ENCODE measurements around the gene UBXN4.
"Not testable (repeated sequence)": the region's sequence is repeated elsewhere in the genome, so short reads cannot be mapped to it uniquely, and the experiment has no call there.

The UBXN4 gene

DNA sequence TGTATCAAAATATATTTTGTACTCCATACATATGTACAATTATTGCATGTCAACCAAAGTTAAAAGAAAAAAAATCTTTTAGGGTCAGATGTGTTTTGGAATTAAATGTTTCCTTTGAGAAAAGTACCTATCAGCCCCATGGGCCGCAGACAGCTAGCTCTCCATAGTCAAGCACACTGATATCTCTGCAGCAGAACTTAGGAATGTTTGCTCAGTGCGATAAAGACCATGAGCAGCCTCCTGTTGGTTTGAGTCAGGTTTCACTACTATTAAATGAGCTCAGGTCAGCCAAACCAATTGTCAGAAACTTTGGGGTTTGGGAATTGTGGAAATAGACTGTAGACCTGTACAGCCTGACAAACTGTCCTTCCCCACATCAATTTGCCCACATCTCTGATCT lies 61.6 kb downstream of the UBXN4 start:
- Histone ChIP-seq H3K27ac (ENCODE audit: low read depth, low read length) (no peak overlapping the region), H3K9ac (ENCODE audit: low read depth, low read length) (no peak overlapping the region), H3K27me3 (ENCODE audit: control insufficient read depth, insufficient read depth, low read length) (no peaks in the 10 kb centered on the region), H3K9me3 (ENCODE audit: control insufficient read depth, insufficient read depth, low read length) (peaks cover 21% of the 10 kb centered on the region), H3K36me3 (ENCODE audit: control insufficient read depth, insufficient read depth, low read length) (no peaks in the 10 kb centered on the region), H3K4me1 (ENCODE audit: control insufficient read depth, insufficient read depth, low read length) (no peaks in the 10 kb centered on the region), H3K4me3 (ENCODE audit: low read depth, low read length) (no peak overlapping the region)

DNA sequence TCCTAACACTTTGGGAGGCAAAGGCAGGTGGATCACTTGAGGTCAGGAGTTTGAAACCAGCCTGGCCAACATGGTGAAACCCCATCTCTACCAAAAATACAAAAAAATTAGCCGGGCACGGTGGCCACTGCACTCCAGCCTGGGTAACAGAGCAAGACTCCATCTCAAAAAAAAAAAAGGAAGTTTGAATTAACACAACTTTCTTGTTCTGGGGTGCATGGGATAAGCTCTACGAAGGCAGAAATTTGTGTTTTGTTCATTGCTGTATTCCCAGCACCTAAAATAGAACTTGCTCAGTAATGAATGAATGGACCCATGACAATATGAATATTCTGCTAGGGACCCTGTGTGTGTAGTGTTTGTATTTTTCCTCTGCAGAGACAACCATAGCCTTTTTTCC lies 66.2 kb downstream of the UBXN4 start:
- H3K9me3 ChIP-seq (ENCODE audit: control insufficient read depth, insufficient read depth, low read length); H3K27ac ChIP-seq (ENCODE audit: low read depth, low read length); H3K4me3 ChIP-seq (ENCODE audit: low read depth, low read length); H3K36me3 ChIP-seq (ENCODE audit: control insufficient read depth, insufficient read depth, low read length); H3K9ac ChIP-seq (ENCODE audit: low read depth, low read length); H3K27me3 ChIP-seq (ENCODE audit: control insufficient read depth, insufficient read depth, low read length); H3K4me1 ChIP-seq (ENCODE audit: control insufficient read depth, insufficient read depth, low read length): not testable (repeated sequence)

GRCh38 chr2:135812907-135813511 lies 71.4 kb downstream of the UBXN4 start:
- no peaks in the 10 kb centered on the region for H3K36me3 ChIP-seq (ENCODE audit: control insufficient read depth, insufficient read depth, low read length)
- no peaks in the 10 kb centered on the region for H3K9me3 ChIP-seq (ENCODE audit: control insufficient read depth, insufficient read depth, low read length)
- no peak overlapping the region for H3K4me3 ChIP-seq (ENCODE audit: low read depth, low read length)
- H3K27ac ChIP-seq (ENCODE audit: low read depth, low read length) = no peak overlapping the region
- H3K27me3 ChIP-seq (ENCODE audit: control insufficient read depth, insufficient read depth, low read length) = no peaks in the 10 kb centered on the region
- no peaks in the 10 kb centered on the region for H3K4me1 ChIP-seq (ENCODE audit: control insufficient read depth, insufficient read depth, low read length)
- H3K9ac ChIP-seq (ENCODE audit: low read depth, low read length) = no peak overlapping the region

GRCh38 chr2:135815269-135815668 lies 73.6 kb downstream of the UBXN4 start:
- H3K36me3 ChIP-seq (ENCODE audit: control insufficient read depth, insufficient read depth, low read length) = no peaks in the 10 kb centered on the region
- H3K9me3 ChIP-seq (ENCODE audit: control insufficient read depth, insufficient read depth, low read length) = no peaks in the 10 kb centered on the region
- H3K4me3 ChIP-seq (ENCODE audit: low read depth, low read length) = no peak overlapping the region
- H3K4me1 ChIP-seq (ENCODE audit: control insufficient read depth, insufficient read depth, low read length) = no peaks in the 10 kb centered on the region
- no peaks in the 10 kb centered on the region for H3K27me3 ChIP-seq (ENCODE audit: control insufficient read depth, insufficient read depth, low read length)
- no peak overlapping the region for H3K9ac ChIP-seq (ENCODE audit: low read depth, low read length)
- no peak overlapping the region for H3K27ac ChIP-seq (ENCODE audit: low read depth, low read length)

DNA sequence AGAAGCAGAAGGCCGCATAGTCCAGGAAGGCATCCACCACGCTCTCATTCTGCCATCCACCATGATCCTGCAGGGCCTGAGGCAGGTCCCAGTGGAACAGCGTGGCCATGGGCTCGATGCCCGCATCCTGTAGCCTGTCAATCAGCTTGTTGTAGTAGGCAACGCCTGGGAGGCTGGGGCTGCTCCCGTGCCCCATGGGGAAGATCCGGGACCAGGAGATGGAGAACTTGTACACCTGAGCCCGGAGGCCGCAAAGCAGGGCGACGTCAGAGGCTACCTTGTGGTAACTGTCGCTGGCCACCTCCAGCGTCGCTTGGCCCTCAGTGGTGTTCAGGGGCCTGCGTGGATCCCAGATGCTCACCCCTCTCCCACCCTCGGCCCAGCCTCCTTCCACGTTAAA lies 75.8 kb downstream of the UBXN4 start:
- Histone ChIP-seq H3K9ac (ENCODE audit: low read depth, low read length) (no peak overlapping the region), H3K4me1 (ENCODE audit: control insufficient read depth, insufficient read depth, low read length) (no peaks in the 10 kb centered on the region), H3K27ac (ENCODE audit: low read depth, low read length) (no peak overlapping the region), H3K27me3 (ENCODE audit: control insufficient read depth, insufficient read depth, low read length) (no peaks in the 10 kb centered on the region), H3K9me3 (ENCODE audit: control insufficient read depth, insufficient read depth, low read length) (no peaks in the 10 kb centered on the region), H3K36me3 (ENCODE audit: control insufficient read depth, insufficient read depth, low read length) (no peaks in the 10 kb centered on the region), H3K4me3 (ENCODE audit: low read depth, low read length) (no peak overlapping the region)

- Histone ChIP-seq H3K9me3 (ENCODE audit: control insufficient read depth, insufficient read depth, low read length) (no peaks in the 10 kb centered on the region), H3K27me3 (ENCODE audit: control insufficient read depth, insufficient read depth, low read length) (no peaks in the 10 kb centered on the region), H3K9ac (ENCODE audit: low read depth, low read length) (no peak overlapping the region), H3K4me1 (ENCODE audit: control insufficient read depth, insufficient read depth, low read length) (no peaks in the 10 kb centered on the region), H3K36me3 (ENCODE audit: control insufficient read depth, insufficient read depth, low read length) (no peaks in the 10 kb centered on the region), H3K27ac (ENCODE audit: low read depth, low read length) (no peak overlapping the region), H3K4me3 (ENCODE audit: low read depth, low read length) (no peak overlapping the region)
Measured at GRCh38 chr2:135817951-135818350, 76.3 kb downstream of the UBXN4 start.

GRCh38 chr2:135818937-135819610 lies 77.4 kb downstream of the UBXN4 start:
- H3K9ac ChIP-seq (ENCODE audit: low read depth, low read length) = no peak overlapping the region
- no peaks in the 10 kb centered on the region for H3K36me3 ChIP-seq (ENCODE audit: control insufficient read depth, insufficient read depth, low read length)
- no peaks in the 10 kb centered on the region for H3K27me3 ChIP-seq (ENCODE audit: control insufficient read depth, insufficient read depth, low read length)
- H3K4me1 ChIP-seq (ENCODE audit: control insufficient read depth, insufficient read depth, low read length) = no peaks in the 10 kb centered on the region
- no peak overlapping the region for H3K27ac ChIP-seq (ENCODE audit: low read depth, low read length)
- H3K9me3 ChIP-seq (ENCODE audit: control insufficient read depth, insufficient read depth, low read length) = no peaks in the 10 kb centered on the region
- H3K4me3 ChIP-seq (ENCODE audit: low read depth, low read length) = no peak overlapping the region

DNA sequence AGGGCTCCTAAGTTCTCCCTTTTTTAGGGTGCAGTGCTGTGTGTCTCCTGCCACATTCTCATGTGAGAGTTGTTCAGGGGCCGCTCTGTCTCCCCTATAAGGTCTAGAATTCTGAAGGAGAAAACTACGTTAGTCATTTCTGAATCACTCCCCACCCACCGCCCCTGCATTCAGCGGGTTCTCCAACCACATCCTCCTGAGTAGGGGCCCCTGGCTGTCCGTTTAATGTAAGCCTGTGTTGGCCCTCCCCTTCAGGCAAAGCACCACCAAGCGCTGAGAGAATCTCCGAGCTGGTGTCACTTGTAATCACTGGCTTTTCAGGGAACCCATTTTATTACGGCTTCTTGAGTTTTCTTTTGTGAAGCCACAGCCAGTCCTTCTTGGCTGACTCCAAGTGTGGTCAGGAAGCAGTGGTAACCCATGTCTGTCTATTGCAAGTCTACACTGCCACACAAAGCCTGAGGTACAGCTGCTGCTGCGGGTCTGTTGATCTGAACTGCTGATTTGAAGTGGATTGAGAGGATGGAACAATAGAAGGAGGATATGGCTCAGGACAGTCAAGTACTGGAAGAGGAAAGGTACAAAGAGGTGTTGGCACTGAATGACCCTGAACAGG lies 78.5 kb downstream of the UBXN4 start:
- Histone ChIP-seq H3K9ac (ENCODE audit: low read depth, low read length) (no peak overlapping the region), H3K4me3 (ENCODE audit: low read depth, low read length) (no peak overlapping the region), H3K36me3 (ENCODE audit: control insufficient read depth, insufficient read depth, low read length) (no peaks in the 10 kb centered on the region), H3K9me3 (ENCODE audit: control insufficient read depth, insufficient read depth, low read length) (no peaks in the 10 kb centered on the region), H3K27ac (ENCODE audit: low read depth, low read length) (no peak overlapping the region), H3K27me3 (ENCODE audit: control insufficient read depth, insufficient read depth, low read length) (no peaks in the 10 kb centered on the region), H3K4me1 (ENCODE audit: control insufficient read depth, insufficient read depth, low read length) (no peaks in the 10 kb centered on the region)

- no peak overlapping the region for H3K27ac ChIP-seq (ENCODE audit: low read depth, low read length)
Measured at GRCh38 chr2:135821190-135821589, 79.5 kb downstream of the UBXN4 start.

DNA sequence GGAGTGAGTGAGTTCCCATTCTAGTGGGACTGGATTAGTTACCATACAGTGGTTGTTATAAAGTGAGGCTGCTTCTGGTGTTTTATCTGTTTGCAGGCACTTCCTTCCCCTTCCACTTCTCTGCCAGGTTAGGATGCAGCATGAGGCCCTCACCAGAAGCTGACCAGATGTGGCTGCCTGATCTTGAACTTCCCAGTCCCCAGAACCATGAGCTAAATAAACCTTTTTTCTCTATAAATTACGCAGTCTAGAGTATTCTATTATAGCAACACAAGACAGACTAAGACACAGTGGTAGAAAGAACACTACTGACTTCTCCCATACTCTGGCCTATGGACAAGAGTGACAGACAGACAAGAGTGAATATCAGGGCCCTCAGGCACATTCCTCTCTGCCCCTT lies 81.2 kb downstream of the UBXN4 start:
- Histone ChIP-seq H3K4me3 (ENCODE audit: low read depth, low read length) (no peak overlapping the region), H3K4me1 (ENCODE audit: control insufficient read depth, insufficient read depth, low read length) (no peaks in the 10 kb centered on the region), H3K9me3 (ENCODE audit: control insufficient read depth, insufficient read depth, low read length) (no peaks in the 10 kb centered on the region), H3K27me3 (ENCODE audit: control insufficient read depth, insufficient read depth, low read length) (no peaks in the 10 kb centered on the region), H3K9ac (ENCODE audit: low read depth, low read length) (no peak overlapping the region), H3K27ac (ENCODE audit: low read depth, low read length) (no peak overlapping the region), H3K36me3 (ENCODE audit: control insufficient read depth, insufficient read depth, low read length) (no peaks in the 10 kb centered on the region)

More at GRCh38 chr2:135821190-135821589, 79.5 kb downstream of the UBXN4 start:
- Histone ChIP-seq H3K9me3 (ENCODE audit: control insufficient read depth, insufficient read depth, low read length) (no peaks in the 10 kb centered on the region), H3K4me3 (ENCODE audit: low read depth, low read length) (no peak overlapping the region), H3K27me3 (ENCODE audit: control insufficient read depth, insufficient read depth, low read length) (no peaks in the 10 kb centered on the region), H3K9ac (ENCODE audit: low read depth, low read length) (no peak overlapping the region), H3K4me1 (ENCODE audit: control insufficient read depth, insufficient read depth, low read length) (no peaks in the 10 kb centered on the region), H3K36me3 (ENCODE audit: control insufficient read depth, insufficient read depth, low read length) (no peaks in the 10 kb centered on the region)

DNA sequence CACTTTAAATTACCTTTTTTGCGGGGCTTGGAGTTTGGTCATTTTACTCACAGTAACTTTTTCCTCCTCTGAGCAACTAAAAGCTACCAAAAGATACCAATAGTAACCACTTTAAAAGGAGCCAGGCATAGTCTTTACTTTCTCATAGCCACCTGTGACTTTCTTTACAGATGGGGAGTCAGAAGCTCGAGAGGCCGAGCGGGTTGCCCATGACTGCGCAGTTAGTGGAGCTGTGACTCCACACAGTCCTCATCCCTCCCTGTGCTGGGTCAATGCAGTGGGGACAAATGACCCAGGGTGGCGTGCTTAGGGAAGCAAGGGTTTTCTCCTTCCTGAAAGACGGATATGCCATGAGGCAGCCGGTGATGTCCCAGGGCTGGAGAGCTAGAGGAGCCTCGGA lies 83.5 kb downstream of the UBXN4 start:
- Histone ChIP-seq H3K36me3 (ENCODE audit: control insufficient read depth, insufficient read depth, low read length) (no peaks in the 10 kb centered on the region), H3K27ac (ENCODE audit: low read depth, low read length) (no peak overlapping the region), H3K4me3 (ENCODE audit: low read depth, low read length) (no peak overlapping the region), H3K9me3 (ENCODE audit: control insufficient read depth, insufficient read depth, low read length) (no peaks in the 10 kb centered on the region), H3K4me1 (ENCODE audit: control insufficient read depth, insufficient read depth, low read length) (no peaks in the 10 kb centered on the region), H3K9ac (ENCODE audit: low read depth, low read length) (no peak overlapping the region), H3K27me3 (ENCODE audit: control insufficient read depth, insufficient read depth, low read length) (no peaks in the 10 kb centered on the region)

Measured in HUES48 (cell line).